ENCODE measurements around the gene GNAI1.

Gene GNAI1

GRCh38 chr7:80165177-80165576, 30.5 kb downstream of the GNAI1 start:
- no peak for DNase-seq

DNA sequence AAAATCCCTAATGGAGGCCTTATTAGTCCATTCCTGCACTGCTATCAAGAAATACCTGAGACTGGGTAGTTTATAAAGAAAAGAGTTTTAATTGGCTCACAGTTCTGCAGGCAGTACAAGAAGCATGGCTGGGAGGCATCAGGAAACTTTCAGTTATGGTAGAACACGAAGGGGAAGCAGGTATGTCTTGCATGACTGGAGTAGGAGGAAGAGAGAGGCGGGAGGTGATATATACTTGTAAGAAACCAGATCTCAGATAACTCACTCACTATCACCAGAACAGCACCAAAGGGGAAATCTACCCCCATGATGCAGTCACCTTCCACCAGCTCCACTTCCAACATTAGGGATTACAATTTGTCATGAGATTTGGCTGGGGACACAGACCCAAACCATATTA, 35.8 kb downstream of the GNAI1 start:
- DNase-seq = no peak

DNA sequence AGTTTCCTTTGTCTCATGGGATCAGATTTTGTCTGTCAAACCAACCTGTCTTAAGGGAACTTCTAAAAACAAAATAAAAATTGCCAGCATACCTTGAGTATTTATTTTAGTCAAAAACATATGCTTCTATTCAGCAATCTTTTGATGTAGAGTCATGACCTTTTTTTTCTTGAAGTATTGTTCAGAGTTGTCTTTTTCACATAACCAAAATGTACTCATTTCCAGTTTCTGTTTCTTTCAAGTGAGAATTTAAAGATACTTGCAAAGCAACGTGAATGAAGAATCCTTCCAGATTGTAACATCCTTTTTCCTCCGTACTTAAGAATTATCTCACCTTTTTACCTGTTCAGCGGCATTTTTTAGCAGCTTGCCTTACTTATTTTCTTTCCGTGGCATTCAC, 37.8 kb downstream of the GNAI1 start:
- no peak for DNase-seq

GRCh38 chr7:80175744-80176143, 41.1 kb downstream of the GNAI1 start:
- DNase-seq = no peak

- DNase-seq = no peak
These were observed 46.8 kb downstream of the GNAI1 start for GRCh38 chr7:80181411-80181810.

GRCh38 chr7:80182630-80183276, 48.1 kb downstream of the GNAI1 start:
- DNase-seq = no peak

GRCh38 chr7:80183351-80183750, 48.7 kb downstream of the GNAI1 start:
- DNase-seq = no peak

DNA sequence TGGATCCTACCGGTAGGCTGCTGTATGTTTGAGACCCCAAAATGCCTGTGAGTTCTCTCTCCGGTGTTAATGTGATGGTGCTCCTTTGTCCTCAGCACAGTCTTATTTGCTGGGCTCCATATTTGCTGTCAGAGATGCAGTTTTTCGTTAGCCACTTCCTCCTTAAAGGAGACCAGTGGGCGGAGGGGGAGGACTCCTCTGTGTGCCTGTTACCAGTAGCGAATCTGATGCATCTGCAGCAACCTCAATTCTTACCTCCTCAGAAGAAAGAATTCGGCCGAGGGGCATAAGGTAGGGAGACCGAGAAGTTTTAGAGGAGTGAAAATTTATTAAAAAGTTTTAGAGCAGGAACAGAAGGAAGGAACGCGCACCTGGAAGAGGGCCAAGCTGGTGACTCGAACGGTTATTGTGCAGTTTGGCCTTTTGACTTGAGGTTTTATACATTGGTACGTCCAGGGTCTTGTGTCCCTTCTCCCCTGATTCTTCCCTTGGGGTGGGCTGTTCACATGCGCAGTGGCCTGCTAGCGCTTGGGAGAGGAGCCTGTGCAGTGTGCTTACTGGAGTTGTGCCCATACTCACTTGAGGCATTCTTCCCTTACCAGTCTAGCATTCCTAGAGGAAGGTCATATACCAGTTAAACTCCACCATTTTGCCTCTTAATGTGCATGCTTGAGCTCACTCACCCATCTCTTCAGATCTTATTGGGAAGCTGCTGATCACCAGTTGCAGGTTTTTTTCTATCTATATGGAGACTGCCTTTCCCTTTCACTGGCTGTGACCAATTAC, 49.5 kb downstream of the GNAI1 start:
- no peak for DNase-seq

GRCh38 chr7:80184693-80185092, 50.1 kb downstream of the GNAI1 start:
- no peak for DNase-seq

DNA sequence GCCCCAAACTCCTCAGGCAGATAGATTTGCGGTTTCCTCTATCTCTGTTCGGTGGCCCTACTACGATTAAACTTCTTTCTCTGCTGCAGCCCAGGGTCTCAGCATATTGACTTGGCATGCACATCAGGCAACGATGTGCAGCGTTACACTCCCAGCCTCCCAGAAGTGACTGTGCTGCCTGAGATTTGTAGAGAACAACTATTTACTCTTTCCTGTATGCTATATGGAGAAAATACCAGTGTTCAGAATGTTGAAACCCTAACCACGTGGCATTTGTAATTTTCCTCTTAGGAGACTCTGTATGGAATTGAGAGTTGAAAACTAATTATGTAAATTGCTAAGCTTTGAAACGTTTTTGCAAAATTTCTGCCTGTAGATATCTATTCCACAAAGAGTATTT, 50.9 kb downstream of the GNAI1 start:
- no peak for DNase-seq

- no peak for DNase-seq
These were observed 52.1 kb downstream of the GNAI1 start for GRCh38 chr7:80186721-80187120.

- DNase-seq = no peak
These were observed 52.6 kb downstream of the GNAI1 start for GRCh38 chr7:80187279-80187678.

GRCh38 chr7:80187727-80188126, 53.1 kb downstream of the GNAI1 start:
- DNase-seq = no peak

GRCh38 chr7:80189638-80190037, 55.0 kb downstream of the GNAI1 start:
- no peak for DNase-seq

- DNase-seq = no peak
These were observed 63.0 kb downstream of the GNAI1 start for GRCh38 chr7:80197627-80198026.

- no peak for DNase-seq
These were observed 64.4 kb downstream of the GNAI1 start for GRCh38 chr7:80199051-80199450.

DNA sequence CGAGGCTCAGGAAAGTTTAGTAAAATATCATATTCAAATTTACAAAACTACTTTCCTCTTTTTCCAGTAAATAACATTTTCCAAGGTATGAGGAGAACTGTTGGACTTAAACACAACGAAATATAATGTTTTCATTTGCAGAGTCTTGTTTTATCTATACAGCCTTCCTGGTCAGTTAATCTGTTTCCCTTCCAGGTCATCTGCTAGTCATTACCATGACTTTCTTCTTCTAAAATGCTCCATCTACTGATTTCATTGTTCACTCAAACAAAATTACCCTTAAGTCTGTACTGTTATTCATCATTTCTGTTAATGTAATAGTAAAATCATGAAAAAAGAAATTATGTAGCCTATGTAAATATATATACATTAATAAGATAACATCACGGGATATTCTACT, 69.8 kb downstream of the GNAI1 start:
- DNase-seq = no peak

DNA sequence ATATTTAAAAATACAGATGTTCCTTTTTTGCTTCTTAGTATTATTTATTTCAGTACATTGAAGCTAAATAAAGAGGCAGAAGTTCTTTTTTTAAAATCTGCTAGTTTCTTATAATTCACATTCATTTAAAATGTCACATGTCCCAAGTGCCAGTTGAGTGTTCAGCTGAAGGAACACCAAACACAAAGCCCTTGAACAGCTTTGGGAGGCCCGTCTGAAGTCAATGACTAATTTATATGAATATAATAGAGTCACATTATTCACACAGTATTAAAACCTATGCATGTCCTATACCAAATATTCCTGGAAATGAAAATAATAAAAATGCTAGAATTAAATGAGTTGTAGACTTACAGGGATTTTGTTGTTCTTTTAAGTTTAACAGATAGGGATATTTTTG, 70.3 kb downstream of the GNAI1 start:
- no peak for DNase-seq

GRCh38 chr7:80206763-80207162, 72.1 kb downstream of the GNAI1 start:
- no peak for DNase-seq

GRCh38 chr7:80207501-80207900, 72.9 kb downstream of the GNAI1 start:
- no peak for DNase-seq

DNA sequence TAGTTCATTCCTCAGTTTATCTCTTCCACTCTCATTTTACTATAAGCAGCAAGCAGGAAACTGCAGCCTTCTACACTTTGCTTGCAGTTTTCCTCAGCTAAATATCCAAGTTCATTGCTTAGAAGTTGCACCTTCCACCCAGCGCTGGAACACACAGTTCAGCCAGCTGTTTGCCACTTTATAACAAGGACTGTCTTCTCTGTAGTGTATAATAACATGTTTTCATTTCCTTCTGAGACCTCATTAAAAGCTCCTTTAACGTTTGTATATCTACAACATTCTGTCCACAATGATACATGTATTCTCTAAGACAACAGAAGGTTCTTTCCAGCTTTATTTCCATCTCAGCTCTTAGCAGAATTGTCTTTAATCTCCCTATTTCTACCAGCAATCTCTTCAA, 74.1 kb downstream of the GNAI1 start:
- DNase-seq = no peak

DNA sequence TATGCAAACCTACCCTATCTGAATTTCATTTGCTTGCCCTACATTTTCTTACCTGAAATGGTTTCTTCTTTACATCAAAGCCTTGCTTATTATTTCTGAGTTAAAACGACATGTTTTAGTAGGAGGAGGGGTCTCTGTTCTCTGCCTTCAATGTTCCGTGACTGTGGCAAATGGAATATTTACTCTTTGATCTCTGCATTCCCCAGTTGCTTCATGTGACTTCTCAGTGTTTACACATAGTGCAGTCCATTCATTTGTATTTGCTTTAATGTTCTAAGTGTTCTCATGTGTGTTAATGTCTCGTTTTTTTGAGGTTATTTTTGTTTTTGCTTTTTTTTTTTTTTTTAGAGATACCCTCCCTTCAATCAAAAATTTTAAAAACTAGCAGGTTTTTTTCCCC, 75.8 kb downstream of the GNAI1 start:
- no peak for DNase-seq

DNA sequence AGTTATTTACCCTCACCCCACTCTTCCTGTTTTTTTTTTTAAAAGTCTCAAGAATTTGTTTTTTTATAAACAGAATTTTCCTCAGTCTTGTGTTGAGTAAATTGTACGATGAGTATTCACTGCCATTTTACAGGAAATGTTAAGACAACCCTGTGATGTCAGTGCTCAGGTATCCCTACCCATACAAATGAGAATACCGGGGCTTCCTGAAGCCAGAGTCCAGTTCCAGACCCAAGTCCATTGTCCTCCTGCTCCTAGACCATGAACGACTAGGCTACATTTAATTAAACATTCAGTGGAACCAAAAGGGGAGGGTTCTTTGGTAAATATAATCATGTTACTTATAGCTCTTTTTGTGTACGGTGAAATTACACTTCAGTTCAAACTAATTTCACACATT, 79.2 kb downstream of the GNAI1 start:
- DNase-seq = no peak

DNA sequence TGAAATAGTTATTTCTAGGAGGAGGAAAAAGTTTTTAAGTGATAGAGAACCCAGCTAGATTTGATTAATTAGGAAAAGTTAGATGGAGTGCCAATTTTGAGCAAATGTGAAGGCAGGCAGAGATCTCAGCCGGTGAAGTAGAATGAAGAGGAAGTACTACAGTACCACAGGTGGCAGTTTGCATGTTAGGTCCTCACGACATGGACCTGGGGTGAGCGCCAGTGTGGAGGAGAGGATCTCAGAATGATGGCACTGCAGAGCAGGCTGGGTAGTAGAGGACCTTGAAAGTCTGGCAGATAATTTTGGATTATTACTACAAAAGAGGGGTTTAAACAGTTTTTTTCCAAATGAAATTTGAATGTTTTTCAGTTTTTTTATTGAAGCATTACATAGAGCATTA, 81.1 kb downstream of the GNAI1 start:
- DNase-seq = no peak

Measured in activated gamma-delta T cell treated with Interleukin-2 at 50 U/mL for 16 hours (primary cell).